HG03175 (cell line): ENCODE measurements around the gene TMEM63B.
A peak's percentile ranks its signal among the peaks of the same experiment; 100 is the strongest.
"Not testable (repeated sequence)": the region's sequence is repeated elsewhere in the genome, so short reads cannot be mapped to it uniquely, and the experiment has no call there.

Source experiments
- ATAC-seq: cut with Tn5 transposase; IDR thresholded peaks from one replicate; pipeline ENCODE4 v1.9.1; 2021; ENCODE audit warnings: mild to moderate bottlenecking, moderate library complexity; ENCODE audit not compliant: unreplicated experiment

TMEM63B gene

DNA sequence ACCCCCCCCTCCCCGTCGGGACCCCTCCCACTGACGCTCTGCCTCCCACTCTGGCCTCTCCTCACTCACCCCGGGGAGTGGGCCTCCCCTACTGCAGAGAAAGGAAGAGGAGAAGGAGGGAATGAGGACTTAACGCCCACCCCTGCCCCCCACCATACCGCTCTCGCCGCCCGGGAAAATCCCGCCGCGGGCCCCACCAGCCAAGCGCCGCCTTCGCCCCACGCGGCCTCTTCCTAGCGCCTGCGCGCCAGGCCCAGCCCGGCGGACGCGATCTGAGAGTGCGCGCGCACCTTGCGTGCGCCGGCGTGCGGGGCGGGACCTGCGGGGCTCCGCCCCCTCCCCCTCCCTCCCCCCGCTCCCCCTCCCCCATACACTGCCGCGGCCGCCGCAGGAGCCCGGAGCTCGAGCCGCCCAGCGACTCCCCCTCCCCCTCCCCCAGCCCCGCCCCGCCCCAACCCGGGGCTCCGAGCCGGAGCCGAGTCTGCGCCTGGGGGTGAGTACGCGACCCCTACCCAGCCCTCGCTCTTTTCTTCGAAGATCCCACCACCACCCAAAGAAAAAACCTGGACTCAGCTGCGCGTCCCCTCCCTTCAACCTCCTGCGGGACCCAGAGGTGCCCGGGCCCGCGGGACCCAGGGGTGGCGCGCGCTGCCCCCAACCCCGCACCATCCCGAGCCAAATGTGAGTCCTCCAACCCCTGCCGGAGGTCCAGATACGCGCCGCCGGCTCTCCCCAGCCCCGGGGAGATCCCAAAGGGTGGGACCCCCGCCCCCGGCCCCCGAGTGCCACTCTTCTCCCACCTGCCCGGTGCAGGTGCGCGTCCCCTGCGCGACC is at the start of gene TMEM63B, which contains the start of gene MRPL14:
Gene TMEM63B (plus strand): TSS at position 369 of the 834 bp plus-strand sequence. CDS start 7,031 bp downstream, outside the sequence.
Gene MRPL14 (minus strand): TSS at position 267 of the 834 bp plus-strand sequence. CDS start 10,841 bp downstream, outside the sequence.
- peak; percentile 68 for ATAC-seq

GRCh38 chr6:44078219-44078826 is 49.0 kb upstream of the TMEM63B start:
- ATAC-seq, result no peak

GRCh38 chr6:44078827-44079671 is 48.3 kb upstream of the TMEM63B start:
- peak; percentile 36 for ATAC-seq

DNA sequence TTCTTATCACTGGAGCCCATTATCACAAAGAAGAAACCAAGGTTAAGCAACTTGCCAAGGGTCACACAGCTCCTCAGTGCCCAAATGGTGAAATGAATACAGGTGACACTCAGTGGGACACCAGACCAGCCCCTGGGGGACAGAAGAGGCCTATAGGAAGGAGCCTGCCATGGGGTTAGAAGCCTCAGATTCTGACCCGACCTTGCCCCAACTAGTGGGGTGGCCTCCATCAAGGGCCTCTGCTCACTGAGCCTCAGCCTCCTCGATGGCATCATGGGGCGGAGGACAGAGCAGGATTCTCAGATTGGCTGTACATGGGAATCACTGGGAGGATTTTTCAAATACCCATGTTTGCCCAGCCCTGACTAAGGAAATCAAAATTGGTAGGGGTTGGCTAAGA is 47.7 kb upstream of the TMEM63B start:
- ATAC-seq, result no peak

DNA sequence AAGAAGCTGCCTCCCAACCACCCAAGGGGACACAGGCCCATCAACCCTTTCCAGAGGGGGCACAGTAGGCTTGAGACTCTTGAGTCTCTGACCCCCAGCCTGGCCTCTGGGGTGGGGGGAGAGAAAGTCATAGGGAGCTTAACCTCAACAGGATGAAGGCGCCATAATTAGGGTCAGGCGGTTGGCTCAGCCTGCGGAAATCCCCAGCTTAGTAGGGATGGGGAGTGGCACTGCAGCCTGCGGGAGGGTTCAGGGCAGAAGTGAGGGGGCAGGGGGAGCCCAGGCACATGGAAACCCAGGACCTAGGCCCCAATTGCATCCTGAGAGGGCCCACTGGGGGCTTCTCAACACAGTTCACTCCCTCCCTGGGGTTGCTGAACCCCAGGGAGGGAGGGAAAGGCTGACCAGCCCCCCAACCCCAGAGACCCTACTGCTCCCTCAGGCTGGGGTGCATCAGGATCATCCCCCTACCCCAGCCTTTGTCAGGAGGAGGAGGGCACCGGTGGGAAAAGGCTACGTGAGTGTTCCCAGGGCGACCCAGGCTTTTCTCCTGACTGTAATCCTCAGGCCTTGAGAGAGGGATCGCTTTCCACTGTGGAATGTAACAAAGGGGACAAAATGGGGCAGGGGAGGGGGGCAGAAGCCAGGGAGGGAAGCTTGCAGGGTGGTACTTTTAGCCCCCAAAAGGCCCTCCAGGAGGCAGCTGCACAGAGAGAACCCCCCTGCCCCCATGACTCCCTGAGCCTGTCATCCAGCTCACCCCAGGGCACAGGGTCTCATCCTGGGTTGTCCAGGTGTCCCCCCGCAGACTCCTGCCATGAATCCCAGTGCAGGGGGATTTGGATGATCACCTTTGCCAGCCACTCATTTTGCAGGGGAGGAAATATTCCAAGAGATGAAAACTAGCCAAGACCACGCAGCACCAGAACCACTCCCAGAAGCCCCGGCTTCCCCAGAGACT is 46.5 kb upstream of the TMEM63B start:
- ATAC-seq, result no peak

DNA sequence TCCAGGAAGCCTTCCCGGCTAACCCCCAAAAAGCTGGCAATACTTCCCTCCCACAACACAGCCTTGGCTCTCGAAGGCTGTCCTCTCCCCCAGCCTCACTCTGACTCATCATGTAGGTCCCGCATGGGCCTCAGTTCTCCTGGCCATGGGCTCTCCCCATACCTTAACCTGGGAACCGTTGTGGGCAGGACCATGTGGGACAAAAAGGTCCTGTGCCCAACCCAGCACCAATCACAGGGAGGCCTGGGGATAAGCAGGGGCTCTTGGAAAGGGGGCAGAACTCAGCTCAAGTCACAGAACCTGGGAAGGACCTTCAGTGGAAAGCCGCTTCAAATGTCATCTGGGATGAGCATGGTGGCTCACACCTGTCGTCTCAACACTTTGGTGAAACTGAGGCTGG is 45.6 kb upstream of the TMEM63B start:
- ATAC-seq, result no peak

- no peak for ATAC-seq
Observed at GRCh38 chr6:44082872-44083321, 44.5 kb upstream of the TMEM63B start.

GRCh38 chr6:44084231-44085014 is 42.9 kb upstream of the TMEM63B start:
- no peak for ATAC-seq

DNA sequence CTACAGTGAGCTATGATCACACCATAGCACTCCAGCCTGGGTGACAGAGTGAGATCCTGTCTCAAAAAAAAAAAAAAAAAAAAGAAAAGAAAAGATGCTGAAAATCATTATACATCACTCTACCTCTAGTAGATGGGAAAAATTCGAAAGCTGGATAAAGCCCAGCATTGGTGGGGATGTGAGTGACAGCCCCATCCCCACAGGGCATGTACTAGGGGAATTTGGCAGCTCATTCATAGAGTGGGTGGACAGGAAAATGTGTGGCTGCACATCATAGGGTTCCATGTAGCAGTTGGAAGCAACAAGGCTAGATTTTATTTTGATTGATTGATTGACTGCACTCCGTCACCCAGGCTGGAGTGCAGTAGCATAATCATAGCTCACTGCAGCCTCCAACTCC is 42.1 kb upstream of the TMEM63B start:
- no peak for ATAC-seq

- no peak for ATAC-seq
Observed at GRCh38 chr6:44086931-44087574, 40.3 kb upstream of the TMEM63B start.

- ATAC-seq, result no peak
Observed at GRCh38 chr6:44087623-44088022, 39.7 kb upstream of the TMEM63B start.

- ATAC-seq, result no peak
Observed at GRCh38 chr6:44088827-44089590, 38.3 kb upstream of the TMEM63B start.

GRCh38 chr6:44090465-44090864 is 36.9 kb upstream of the TMEM63B start:
- no peak for ATAC-seq

DNA sequence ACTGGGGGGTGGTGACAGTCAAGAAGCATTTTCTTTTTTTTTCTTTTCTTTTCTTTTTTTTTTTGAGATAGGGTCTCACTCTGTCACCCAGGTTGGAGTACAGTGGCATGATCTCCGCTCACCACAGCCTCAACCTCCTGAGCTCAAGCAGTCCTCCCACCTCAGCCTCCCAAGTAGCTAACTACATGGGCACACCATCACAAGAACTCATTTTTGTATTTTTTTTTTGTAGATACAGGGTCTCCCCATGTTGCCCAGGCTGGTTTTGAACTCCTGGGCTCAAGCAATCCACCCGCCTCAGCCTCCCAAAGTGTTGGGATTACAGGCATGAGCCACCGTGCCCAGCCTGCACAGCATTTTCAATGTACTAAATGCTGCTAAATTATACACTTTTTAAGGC is 36.0 kb upstream of the TMEM63B start:
- ATAC-seq, result not testable (repeated sequence)

GRCh38 chr6:44091981-44092884 is 35.1 kb upstream of the TMEM63B start:
- ATAC-seq, result no peak

- ATAC-seq, result no peak
Observed at GRCh38 chr6:44093066-44093465, 34.3 kb upstream of the TMEM63B start.
